GM23338 (cell line): Measurements from ENCODE around the gene SHF. TPM values are rescaled to one million over a fixed set of nuclear protein-coding genes. Genes with fewer than 3 reads are reported as not detected.

Experiments used
- ATAC-seq: fragments of 200-7000 bp; cut with Tn5 transposase; 3 replicates; pipeline ENCODE4 v1.9.1; 2020
- DNase-seq: peaks from one replicate; pipeline ENCODE4 v3.0.0-alpha.2; 2015; ENCODE audit warnings: low spot score
- H2AFZ ChIP-seq: fragments of 200-600 bp; sonication (generic); 2 replicates; pipeline ENCODE4 v1.8.0; 2016; ENCODE audit warnings: antibody characterized with exemption, mild to moderate bottlenecking, moderate library complexity
- H3F3A ChIP-seq: fragments of 200-600 bp; sonication (generic); replicated peaks from 2 replicates; pipeline ENCODE4 v1.8.0; 2017; ENCODE audit warnings: antibody characterized with exemption, mixed run types, low read depth
- H3K27ac ChIP-seq: fragments of 200-600 bp; sonication (generic); 2 replicates; pipeline ENCODE4 v1.6.1; 2016; ENCODE audit warnings: low read depth
- H3K27me3 ChIP-seq: fragments of 200-600 bp; sonication (generic); 2 replicates; pipeline ENCODE4 v1.8.0; 2016; ENCODE audit warnings: mild to moderate bottlenecking, mixed run types, moderate library complexity; ENCODE audit not compliant: insufficient read depth
- H3K36me3 ChIP-seq: fragments of 200-600 bp; sonication (generic); 2 replicates; pipeline ENCODE4 v1.8.0; 2016; ENCODE audit warnings: mild to moderate bottlenecking; ENCODE audit not compliant: insufficient read depth
- H3K4me1 ChIP-seq: fragments of 200-600 bp; sonication (generic); 2 replicates; pipeline ENCODE4 v1.8.0; 2016; ENCODE audit warnings: mild to moderate bottlenecking, moderate library complexity; ENCODE audit not compliant: insufficient read depth
- H3K4me2 ChIP-seq: fragments of 200-600 bp; sonication (generic); 2 replicates; pipeline ENCODE4 v1.7.1; 2017; ENCODE audit warnings: mixed run types
- H3K4me3 ChIP-seq: fragments of 200-600 bp; sonication (generic); 2 replicates; pipeline ENCODE4 v1.6.1; 2016; ENCODE audit warnings: mixed run types
- H3K79me2 ChIP-seq: fragments of 200-600 bp; sonication (generic); replicated peaks from 2 replicates; pipeline ENCODE4 v1.8.0; 2017; ENCODE audit warnings: mild to moderate bottlenecking; ENCODE audit not compliant: insufficient read depth
- H3K9me2 ChIP-seq: fragments of 200-600 bp; sonication (generic); 2 replicates; pipeline ENCODE4 v1.8.0; 2017; ENCODE audit not compliant: insufficient read depth
- H4K20me1 ChIP-seq: fragments of 200-600 bp; sonication (generic); replicated peaks from 2 replicates; pipeline ENCODE4 v1.8.0; 2017; ENCODE audit warnings: mild to moderate bottlenecking; ENCODE audit not compliant: insufficient read depth
- H3K27ac Mint-ChIP-seq: 2 replicates; pipeline ENCODE4 v1.8.0; 2020; ENCODE audit warnings: inconsistent platforms, mild to moderate bottlenecking, moderate library complexity, mixed read lengths
- H3K27me3 Mint-ChIP-seq: 3 replicates; pipeline ENCODE4 v1.8.0; 2022; ENCODE audit warnings: low read depth, mild to moderate bottlenecking, moderate library complexity, mixed read lengths, inconsistent platforms; ENCODE audit not compliant: insufficient read depth, poor library complexity
- H3K36me3 Mint-ChIP-seq: 3 replicates; pipeline ENCODE4 v1.8.0; 2021; ENCODE audit warnings: low read depth, mild to moderate bottlenecking, inconsistent platforms, moderate library complexity, mixed read lengths
- H3K4me1 Mint-ChIP-seq: 3 replicates; pipeline ENCODE4 v1.8.0; 2020; ENCODE audit warnings: mild to moderate bottlenecking, inconsistent platforms, mixed read lengths
- H3K4me3 Mint-ChIP-seq: 3 replicates; pipeline ENCODE4 v1.8.0; 2021; ENCODE audit warnings: moderate library complexity, mild to moderate bottlenecking, inconsistent platforms, mixed read lengths
- H3K9me3 Mint-ChIP-seq: 3 replicates; pipeline ENCODE4 v1.8.0; 2020; ENCODE audit warnings: moderate library complexity, mild to moderate bottlenecking, inconsistent platforms, mixed read lengths
- CREB1 ChIP-seq: fragments of 250-450 bp; sonication (Bioruptor Pico); IDR thresholded peaks from 2 replicates; pipeline ENCODE4 v1.5.0; 2020; ENCODE audit warnings: low read depth, mild to moderate bottlenecking, moderate library complexity
- EZH2 ChIP-seq: fragments of 200-600 bp; sonication (generic); IDR thresholded peaks from one replicate; pipeline ENCODE4 v1.8.0; 2017; ENCODE audit warnings: antibody characterized with exemption, mild to moderate bottlenecking, low read depth; ENCODE audit not compliant: unreplicated experiment
- EZH2phosphoT487 ChIP-seq: fragments of 200-600 bp; sonication (generic); IDR thresholded peaks from one replicate; pipeline ENCODE4 v1.8.1; 2018; ENCODE audit warnings: antibody characterized with exemption; ENCODE audit not compliant: unreplicated experiment
- NANOG ChIP-seq: IDR thresholded peaks from 2 replicates; pipeline ENCODE4 v1.6.1; 2016; ENCODE audit warnings: antibody characterized with exemption, borderline replicate concordance
- STAT1 ChIP-seq: IDR thresholded peaks from one replicate; pipeline ENCODE4 v1.6.1; 2016; ENCODE audit warnings: antibody characterized with exemption; ENCODE audit not compliant: unreplicated experiment
- ZNF114 ChIP-seq: fragments of 250-450 bp; sonication (Bioruptor Pico); IDR thresholded peaks from 2 replicates; pipeline ENCODE4 v1.5.0; 2020; ENCODE audit warnings: mild to moderate bottlenecking, moderate library complexity
- ZNF331 ChIP-seq: fragments of 250-450 bp; sonication (Bioruptor Pico); IDR thresholded peaks from 2 replicates; pipeline ENCODE4 v1.5.0; 2020; ENCODE audit warnings: low read depth, mild to moderate bottlenecking, moderate library complexity
- polyA plus RNA-seq: library from polyadenylated mRNA; unstranded; fragments of >200 nt; fragmentation: Nextera tagmentation; extraction: Ambion mirVana; gene quantifications from 2 replicates; pipeline ENCODE4 v1.2.1, GENCODE V29; 2016
- total RNA-seq: library from RNA; depleted of rRNA; stranded (reverse); fragments of >200 nt; shearing (Covaris generic); gene quantifications from 2 replicates; pipeline ENCODE4 v1.2.3, GENCODE V29; 2014
- TF ChIP-seq, protein P1 (sequence below): fragments of 250-450 bp; sonication (Bioruptor Pico); IDR thresholded peaks from 2 replicates; pipeline ENCODE4 v1.5.0; 2020; ENCODE audit warnings: mild to moderate bottlenecking, moderate library complexity
- TF ChIP-seq, protein P2 (sequence below), 2 experiments: fragments of 200-600 bp in 1 of 2; sonication (generic) in 1 of 2; conservative IDR thresholded peaks; 2 replicates each; pipeline versions ENCODE4 v1.5.1 to v1.6.1; 2016 to 2017; ENCODE audit warnings: antibody characterized with exemption in 2 of 2, low read depth in 2 of 2, mild to moderate bottlenecking in 2 of 2, moderate library complexity in 1 of 2

The SHF gene
- total and polyA plus RNA-seq, 2 experiments from 2014 or later: 5.8 to 15.6 TPM

DNA sequence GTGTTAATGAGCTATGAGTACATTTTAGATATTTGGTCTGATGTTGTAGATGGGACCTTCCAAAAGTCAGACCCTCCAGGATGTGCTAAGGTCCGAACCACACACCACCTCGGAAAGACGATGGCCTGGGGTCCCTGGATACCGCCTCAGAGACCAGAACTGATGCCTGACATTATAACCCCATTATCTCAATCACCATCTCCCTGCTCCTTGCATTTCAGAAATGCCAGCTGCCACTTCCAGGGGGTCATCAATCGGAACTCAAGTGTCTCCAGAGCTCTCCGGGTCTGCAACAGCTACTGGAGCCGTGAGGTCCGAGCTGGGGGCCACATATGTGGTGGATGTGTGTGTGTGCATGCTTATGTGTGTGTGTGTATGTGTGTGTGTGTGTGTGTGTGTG is 50.1 kb downstream of the SHF start:
- no peaks in the 10 kb centered on the region for H3K4me1 ChIP-seq
- H3K4me3 ChIP-seq: no peak overlapping the region
- no peaks in the 10 kb centered on the region for H3F3A ChIP-seq
- no peaks in the 10 kb centered on the region; the same call in 2 of the 3 replicates for H3K9me3 Mint-ChIP-seq
- no peak overlapping the region for H3K4me2 ChIP-seq
- DNase-seq (no peak), ATAC-seq (no peak)
- H4K20me1 ChIP-seq: no peaks in the 10 kb centered on the region
- no peaks in the 10 kb centered on the region for H3K36me3 ChIP-seq
- H3K27ac ChIP-seq: no peak overlapping the region
- H3K79me2 ChIP-seq: no peaks in the 10 kb centered on the region
- no peak overlapping the region for H3K4me3 Mint-ChIP-seq
- TF ChIP-seq STAT1 (no peak), NANOG (no peak), EZH2phosphoT487 (no peak), EZH2 (no peak), ZNF114 (CRISPR knock-in tag) (no peak), CREB1 (no peak)
- TF ChIP-seq, protein P1, sequence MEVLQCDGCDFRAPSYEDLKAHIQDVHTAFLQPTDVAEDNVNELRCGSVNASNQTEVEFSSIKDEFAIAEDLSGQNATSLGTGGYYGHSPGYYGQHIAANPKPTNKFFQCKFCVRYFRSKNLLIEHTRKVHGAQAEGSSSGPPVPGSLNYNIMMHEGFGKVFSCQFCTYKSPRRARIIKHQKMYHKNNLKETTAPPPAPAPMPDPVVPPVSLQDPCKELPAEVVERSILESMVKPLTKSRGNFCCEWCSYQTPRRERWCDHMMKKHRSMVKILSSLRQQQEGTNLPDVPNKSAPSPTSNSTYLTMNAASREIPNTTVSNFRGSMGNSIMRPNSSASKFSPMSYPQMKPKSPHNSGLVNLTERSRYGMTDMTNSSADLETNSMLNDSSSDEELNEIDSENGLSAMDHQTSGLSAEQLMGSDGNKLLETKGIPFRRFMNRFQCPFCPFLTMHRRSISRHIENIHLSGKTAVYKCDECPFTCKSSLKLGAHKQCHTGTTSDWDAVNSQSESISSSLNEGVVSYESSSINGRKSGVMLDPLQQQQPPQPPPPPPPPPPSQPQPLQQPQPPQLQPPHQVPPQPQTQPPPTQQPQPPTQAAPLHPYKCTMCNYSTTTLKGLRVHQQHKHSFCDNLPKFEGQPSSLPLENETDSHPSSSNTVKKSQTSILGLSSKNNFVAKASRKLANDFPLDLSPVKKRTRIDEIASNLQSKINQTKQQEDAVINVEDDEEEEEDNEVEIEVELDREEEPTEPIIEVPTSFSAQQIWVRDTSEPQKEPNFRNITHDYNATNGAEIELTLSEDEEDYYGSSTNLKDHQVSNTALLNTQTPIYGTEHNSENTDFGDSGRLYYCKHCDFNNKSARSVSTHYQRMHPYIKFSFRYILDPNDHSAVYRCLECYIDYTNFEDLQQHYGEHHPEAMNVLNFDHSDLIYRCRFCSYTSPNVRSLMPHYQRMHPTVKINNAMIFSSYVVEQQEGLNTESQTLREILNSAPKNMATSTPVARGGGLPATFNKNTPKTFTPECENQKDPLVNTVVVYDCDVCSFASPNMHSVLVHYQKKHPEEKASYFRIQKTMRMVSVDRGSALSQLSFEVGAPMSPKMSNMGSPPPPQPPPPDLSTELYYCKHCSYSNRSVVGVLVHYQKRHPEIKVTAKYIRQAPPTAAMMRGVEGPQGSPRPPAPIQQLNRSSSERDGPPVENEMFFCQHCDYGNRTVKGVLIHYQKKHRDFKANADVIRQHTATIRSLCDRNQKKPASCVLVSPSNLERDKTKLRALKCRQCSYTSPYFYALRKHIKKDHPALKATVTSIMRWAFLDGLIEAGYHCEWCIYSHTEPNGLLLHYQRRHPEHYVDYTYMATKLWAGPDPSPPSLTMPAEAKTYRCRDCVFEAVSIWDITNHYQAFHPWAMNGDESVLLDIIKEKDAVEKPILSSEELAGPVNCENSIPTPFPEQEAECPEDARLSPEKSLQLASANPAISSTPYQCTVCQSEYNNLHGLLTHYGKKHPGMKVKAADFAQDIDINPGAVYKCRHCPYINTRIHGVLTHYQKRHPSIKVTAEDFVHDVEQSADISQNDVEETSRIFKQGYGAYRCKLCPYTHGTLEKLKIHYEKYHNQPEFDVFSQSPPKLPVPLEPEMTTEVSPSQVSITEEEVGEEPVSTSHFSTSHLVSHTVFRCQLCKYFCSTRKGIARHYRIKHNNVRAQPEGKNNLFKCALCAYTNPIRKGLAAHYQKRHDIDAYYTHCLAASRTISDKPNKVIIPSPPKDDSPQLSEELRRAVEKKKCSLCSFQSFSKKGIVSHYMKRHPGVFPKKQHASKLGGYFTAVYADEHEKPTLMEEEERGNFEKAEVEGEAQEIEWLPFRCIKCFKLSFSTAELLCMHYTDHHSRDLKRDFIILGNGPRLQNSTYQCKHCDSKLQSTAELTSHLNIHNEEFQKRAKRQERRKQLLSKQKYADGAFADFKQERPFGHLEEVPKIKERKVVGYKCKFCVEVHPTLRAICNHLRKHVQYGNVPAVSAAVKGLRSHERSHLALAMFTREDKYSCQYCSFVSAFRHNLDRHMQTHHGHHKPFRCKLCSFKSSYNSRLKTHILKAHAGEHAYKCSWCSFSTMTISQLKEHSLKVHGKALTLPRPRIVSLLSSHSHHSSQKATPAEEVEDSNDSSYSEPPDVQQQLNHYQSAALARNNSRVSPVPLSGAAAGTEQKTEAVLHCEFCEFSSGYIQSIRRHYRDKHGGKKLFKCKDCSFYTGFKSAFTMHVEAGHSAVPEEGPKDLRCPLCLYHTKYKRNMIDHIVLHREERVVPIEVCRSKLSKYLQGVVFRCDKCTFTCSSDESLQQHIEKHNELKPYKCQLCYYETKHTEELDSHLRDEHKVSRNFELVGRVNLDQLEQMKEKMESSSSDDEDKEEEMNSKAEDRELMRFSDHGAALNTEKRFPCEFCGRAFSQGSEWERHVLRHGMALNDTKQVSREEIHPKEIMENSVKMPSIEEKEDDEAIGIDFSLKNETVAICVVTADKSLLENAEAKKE (CRISPR knock-in tag): no peak
- peaks cover 3% of the 10 kb centered on the region; the same call in 2 of the 3 replicates for H3K4me1 Mint-ChIP-seq
- H2AFZ ChIP-seq: no peak overlapping the region
- no peaks in the 10 kb centered on the region; the same call in 2 of the 3 replicates for H3K36me3 Mint-ChIP-seq
- peaks cover 38% of the 10 kb centered on the region for H3K27me3 Mint-ChIP-seq
- H3K27ac Mint-ChIP-seq: no peak overlapping the region
- no peaks in the 10 kb centered on the region for H3K9me2 ChIP-seq
- H3K27me3 ChIP-seq: peaks cover 57% of the 10 kb centered on the region

GRCh38 chr15:45136378-45136764 is 51.4 kb downstream of the SHF start:
- Histone ChIP-seq H4K20me1 (no peaks in the 10 kb centered on the region; the same call in 1 of the 2 replicates), H3K4me1 (no peaks in the 10 kb centered on the region), H3K4me3 (peak overlapping the region; percentile 44), H3K27me3 (peaks cover 70% of the 10 kb centered on the region), H3F3A (no peaks in the 10 kb centered on the region), H3K9me2 (no peaks in the 10 kb centered on the region), H2AFZ (no peak overlapping the region), H3K36me3 (no peaks in the 10 kb centered on the region), H3K79me2 (no peaks in the 10 kb centered on the region), H3K4me2 (peak overlapping the region; percentile 73), H3K27ac (no peak overlapping the region)
- no peak overlapping the region for H3K27ac Mint-ChIP-seq
- TF ChIP-seq, protein P2, sequence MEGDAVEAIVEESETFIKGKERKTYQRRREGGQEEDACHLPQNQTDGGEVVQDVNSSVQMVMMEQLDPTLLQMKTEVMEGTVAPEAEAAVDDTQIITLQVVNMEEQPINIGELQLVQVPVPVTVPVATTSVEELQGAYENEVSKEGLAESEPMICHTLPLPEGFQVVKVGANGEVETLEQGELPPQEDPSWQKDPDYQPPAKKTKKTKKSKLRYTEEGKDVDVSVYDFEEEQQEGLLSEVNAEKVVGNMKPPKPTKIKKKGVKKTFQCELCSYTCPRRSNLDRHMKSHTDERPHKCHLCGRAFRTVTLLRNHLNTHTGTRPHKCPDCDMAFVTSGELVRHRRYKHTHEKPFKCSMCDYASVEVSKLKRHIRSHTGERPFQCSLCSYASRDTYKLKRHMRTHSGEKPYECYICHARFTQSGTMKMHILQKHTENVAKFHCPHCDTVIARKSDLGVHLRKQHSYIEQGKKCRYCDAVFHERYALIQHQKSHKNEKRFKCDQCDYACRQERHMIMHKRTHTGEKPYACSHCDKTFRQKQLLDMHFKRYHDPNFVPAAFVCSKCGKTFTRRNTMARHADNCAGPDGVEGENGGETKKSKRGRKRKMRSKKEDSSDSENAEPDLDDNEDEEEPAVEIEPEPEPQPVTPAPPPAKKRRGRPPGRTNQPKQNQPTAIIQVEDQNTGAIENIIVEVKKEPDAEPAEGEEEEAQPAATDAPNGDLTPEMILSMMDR (conservative IDR thresholded peaks at IDR 0.05; ENCODE audit: low read depth in 2 of 2): peak; percentile 58 to 71
- no peak for TF ChIP-seq CREB1
- TF ChIP-seq ZNF331 (CRISPR knock-in tag): no peak
- DNase-seq: peak; percentile 76
- H3K36me3 Mint-ChIP-seq: no peaks in the 10 kb centered on the region; the same call in 2 of the 3 replicates
- no peaks in the 10 kb centered on the region; the same call in 2 of the 3 replicates for H3K9me3 Mint-ChIP-seq
- H3K4me3 Mint-ChIP-seq: peak overlapping the region; percentile 66
- ATAC-seq: peak; percentile 55
- peaks cover 3% of the 10 kb centered on the region; the same call in 2 of the 3 replicates for H3K4me1 Mint-ChIP-seq
- peaks cover 50% of the 10 kb centered on the region for H3K27me3 Mint-ChIP-seq
